Bronchial epithelial cell (primary cell): ENCODE data around the gene EPHA3. TPM values are rescaled to one million over a fixed set of nuclear protein-coding genes. Genes with fewer than 3 reads are reported as not detected.

Experiments used
- DNase-seq: peaks from one replicate; pipeline ENCODE4 v3.0.0-alpha.2; 2010; ENCODE audit warnings: low read depth
- FAIRE-seq: peaks from 2 replicates; lab custom pipeline; 2011; peaks lifted over from hg19 to GRCh38; lab: Jason Lieb, UNC
- H3K27me3 ChIP-seq: 2 replicates; pipeline ENCODE4 v1.5.1; 2011; ENCODE audit warnings: low read length; ENCODE audit not compliant: control insufficient read depth, insufficient read depth
- H3K36me3 ChIP-seq: 2 replicates; pipeline ENCODE4 v1.5.1; 2011; ENCODE audit warnings: low read length; ENCODE audit not compliant: control insufficient read depth, insufficient read depth
- H3K4me3 ChIP-seq: 2 replicates; pipeline ENCODE4 v1.5.1; 2011; ENCODE audit warnings: mild to moderate bottlenecking, low read depth, low read length, control low read depth
- CTCF ChIP-seq: IDR thresholded peaks from 2 replicates; pipeline ENCODE4 v1.5.1; 2011; ENCODE audit warnings: mild to moderate bottlenecking, moderate library complexity, low read length, control low read depth, inconsistent platforms; ENCODE audit not compliant: insufficient read depth, severe bottlenecking
- total RNA-seq: library from RNA; depleted of rRNA; stranded (reverse); fragments of >200 nt; gene quantifications from 2 replicates; pipeline ENCODE4 v1.2.1, GENCODE V29; 2014

EPHA3 gene
- total RNA-seq, 1 donor from 2014 or later: under 0.01 TPM

- DNase-seq (no peak), FAIRE-seq (no peak)
- no peak for TF ChIP-seq CTCF
- H3K36me3 ChIP-seq: no peaks in the 10 kb centered on the region
- H3K4me3 ChIP-seq: no peak overlapping the region
- H3K27me3 ChIP-seq: no peaks in the 10 kb centered on the region
Observed at GRCh38 chr3:89239774-89240173, 132.4 kb downstream of the EPHA3 start.

GRCh38 chr3:89245612-89246011, 138.2 kb downstream of the EPHA3 start:
- no peak for DNase-seq
- H3K36me3 ChIP-seq: no peaks in the 10 kb centered on the region
- no peaks in the 10 kb centered on the region for H3K27me3 ChIP-seq
- TF ChIP-seq CTCF: no peak
- no peak overlapping the region for H3K4me3 ChIP-seq
- no peak for FAIRE-seq

- FAIRE-seq: no peak
Observed at GRCh38 chr3:89246326-89246725, 138.9 kb downstream of the EPHA3 start.

GRCh38 chr3:89250742-89251141, 143.3 kb downstream of the EPHA3 start:
- no peaks in the 10 kb centered on the region for H3K27me3 ChIP-seq
- no peak overlapping the region for H3K4me3 ChIP-seq
- FAIRE-seq (no peak), DNase-seq (no peak)
- H3K36me3 ChIP-seq: no peaks in the 10 kb centered on the region
- no peak for TF ChIP-seq CTCF

More at GRCh38 chr3:89246326-89246725, 138.9 kb downstream of the EPHA3 start:
- H3K4me3 ChIP-seq: no peak overlapping the region
- DNase-seq: no peak
- H3K36me3 ChIP-seq: no peaks in the 10 kb centered on the region
- TF ChIP-seq CTCF: no peak
- H3K27me3 ChIP-seq: no peaks in the 10 kb centered on the region

- no peak for TF ChIP-seq CTCF
- DNase-seq: no peak
- H3K27me3 ChIP-seq: no peaks in the 10 kb centered on the region
- no peak overlapping the region for H3K4me3 ChIP-seq
- no peaks in the 10 kb centered on the region for H3K36me3 ChIP-seq
- no peak for FAIRE-seq
Observed at GRCh38 chr3:89252016-89252415, 144.6 kb downstream of the EPHA3 start.

GRCh38 chr3:89252860-89253259, 145.4 kb downstream of the EPHA3 start:
- no peak for DNase-seq
- TF ChIP-seq CTCF: no peak
- H3K36me3 ChIP-seq: no peaks in the 10 kb centered on the region
- no peaks in the 10 kb centered on the region for H3K27me3 ChIP-seq
- FAIRE-seq: no peak
- H3K4me3 ChIP-seq: no peak overlapping the region
